GM23338 (cell line): ENCODE measurements around the gene SSTR5. TPM values are rescaled to one million over a fixed set of nuclear protein-coding genes. Genes with fewer than 3 reads are reported as not detected.

ENCODE experiments used
- ATAC-seq: fragments of 200-7000 bp; cut with Tn5 transposase; 3 replicates; pipeline ENCODE4 v1.9.1; 2020
- DNase-seq: peaks from one replicate; pipeline ENCODE4 v3.0.0-alpha.2; 2015; ENCODE audit warnings: low spot score
- H2AFZ ChIP-seq: fragments of 200-600 bp; sonication (generic); 2 replicates; pipeline ENCODE4 v1.8.0; 2016; ENCODE audit warnings: antibody characterized with exemption, mild to moderate bottlenecking, moderate library complexity
- H3F3A ChIP-seq: fragments of 200-600 bp; sonication (generic); replicated peaks from 2 replicates; pipeline ENCODE4 v1.8.0; 2017; ENCODE audit warnings: antibody characterized with exemption, mixed run types, low read depth
- H3K27ac ChIP-seq: fragments of 200-600 bp; sonication (generic); 2 replicates; pipeline ENCODE4 v1.6.1; 2016; ENCODE audit warnings: low read depth
- H3K27me3 ChIP-seq: fragments of 200-600 bp; sonication (generic); 2 replicates; pipeline ENCODE4 v1.8.0; 2016; ENCODE audit warnings: mild to moderate bottlenecking, mixed run types, moderate library complexity; ENCODE audit not compliant: insufficient read depth
- H3K36me3 ChIP-seq: fragments of 200-600 bp; sonication (generic); 2 replicates; pipeline ENCODE4 v1.8.0; 2016; ENCODE audit warnings: mild to moderate bottlenecking; ENCODE audit not compliant: insufficient read depth
- H3K4me1 ChIP-seq: fragments of 200-600 bp; sonication (generic); 2 replicates; pipeline ENCODE4 v1.8.0; 2016; ENCODE audit warnings: mild to moderate bottlenecking, moderate library complexity; ENCODE audit not compliant: insufficient read depth
- H3K4me2 ChIP-seq: fragments of 200-600 bp; sonication (generic); 2 replicates; pipeline ENCODE4 v1.7.1; 2017; ENCODE audit warnings: mixed run types
- H3K4me3 ChIP-seq: fragments of 200-600 bp; sonication (generic); 2 replicates; pipeline ENCODE4 v1.6.1; 2016; ENCODE audit warnings: mixed run types
- H3K79me2 ChIP-seq: fragments of 200-600 bp; sonication (generic); replicated peaks from 2 replicates; pipeline ENCODE4 v1.8.0; 2017; ENCODE audit warnings: mild to moderate bottlenecking; ENCODE audit not compliant: insufficient read depth
- H3K9me2 ChIP-seq: fragments of 200-600 bp; sonication (generic); 2 replicates; pipeline ENCODE4 v1.8.0; 2017; ENCODE audit not compliant: insufficient read depth
- H4K20me1 ChIP-seq: fragments of 200-600 bp; sonication (generic); replicated peaks from 2 replicates; pipeline ENCODE4 v1.8.0; 2017; ENCODE audit warnings: mild to moderate bottlenecking; ENCODE audit not compliant: insufficient read depth
- H3K27ac Mint-ChIP-seq: 2 replicates; pipeline ENCODE4 v1.8.0; 2020; ENCODE audit warnings: inconsistent platforms, mild to moderate bottlenecking, moderate library complexity, mixed read lengths
- H3K27me3 Mint-ChIP-seq: 3 replicates; pipeline ENCODE4 v1.8.0; 2022; ENCODE audit warnings: low read depth, mild to moderate bottlenecking, moderate library complexity, mixed read lengths, inconsistent platforms; ENCODE audit not compliant: insufficient read depth, poor library complexity
- H3K36me3 Mint-ChIP-seq: 3 replicates; pipeline ENCODE4 v1.8.0; 2021; ENCODE audit warnings: low read depth, mild to moderate bottlenecking, inconsistent platforms, moderate library complexity, mixed read lengths
- H3K4me1 Mint-ChIP-seq: 3 replicates; pipeline ENCODE4 v1.8.0; 2020; ENCODE audit warnings: mild to moderate bottlenecking, inconsistent platforms, mixed read lengths
- H3K4me3 Mint-ChIP-seq: 3 replicates; pipeline ENCODE4 v1.8.0; 2021; ENCODE audit warnings: moderate library complexity, mild to moderate bottlenecking, inconsistent platforms, mixed read lengths
- H3K9me3 Mint-ChIP-seq: 3 replicates; pipeline ENCODE4 v1.8.0; 2020; ENCODE audit warnings: moderate library complexity, mild to moderate bottlenecking, inconsistent platforms, mixed read lengths
- EZH2 ChIP-seq: fragments of 200-600 bp; sonication (generic); IDR thresholded peaks from one replicate; pipeline ENCODE4 v1.8.0; 2017; ENCODE audit warnings: antibody characterized with exemption, mild to moderate bottlenecking, low read depth; ENCODE audit not compliant: unreplicated experiment
- JUNB ChIP-seq: IDR thresholded peaks from one replicate; pipeline ENCODE4 v1.6.1; 2016; ENCODE audit warnings: antibody characterized with exemption; ENCODE audit not compliant: unreplicated experiment
- NANOG ChIP-seq: IDR thresholded peaks from 2 replicates; pipeline ENCODE4 v1.6.1; 2016; ENCODE audit warnings: antibody characterized with exemption, borderline replicate concordance
- STAT1 ChIP-seq: IDR thresholded peaks from one replicate; pipeline ENCODE4 v1.6.1; 2016; ENCODE audit warnings: antibody characterized with exemption; ENCODE audit not compliant: unreplicated experiment
- ZNF114 ChIP-seq: fragments of 250-450 bp; sonication (Bioruptor Pico); IDR thresholded peaks from 2 replicates; pipeline ENCODE4 v1.5.0; 2020; ENCODE audit warnings: mild to moderate bottlenecking, moderate library complexity
- ZNF331 ChIP-seq: fragments of 250-450 bp; sonication (Bioruptor Pico); IDR thresholded peaks from 2 replicates; pipeline ENCODE4 v1.5.0; 2020; ENCODE audit warnings: low read depth, mild to moderate bottlenecking, moderate library complexity
- ZNF462 ChIP-seq: fragments of 250-450 bp; sonication (Bioruptor Pico); IDR thresholded peaks from 2 replicates; pipeline ENCODE4 v1.5.0; 2020; ENCODE audit warnings: mild to moderate bottlenecking, moderate library complexity
- polyA plus RNA-seq: library from polyadenylated mRNA; unstranded; fragments of >200 nt; fragmentation: Nextera tagmentation; extraction: Ambion mirVana; gene quantifications from 2 replicates; pipeline ENCODE4 v1.2.1, GENCODE V29; 2016
- total RNA-seq: library from RNA; depleted of rRNA; stranded (reverse); fragments of >200 nt; shearing (Covaris generic); gene quantifications from 2 replicates; pipeline ENCODE4 v1.2.3, GENCODE V29; 2014

The SSTR5 gene
- total and polyA plus RNA-seq, 2 experiments from 2014 or later = 0.60 to 1.0 TPM

- peaks cover 11% of the 10 kb centered on the region; the same call in 2 of the 3 replicates for H3K4me1 Mint-ChIP-seq
- Histone ChIP-seq H2AFZ (no peak overlapping the region), H3K9me2 (no peaks in the 10 kb centered on the region), H3K4me1 (peaks cover 13% of the 10 kb centered on the region; the same call in 1 of the 2 replicates), H3K4me3 (no peak overlapping the region), H3F3A (no peaks in the 10 kb centered on the region), H3K36me3 (no peaks in the 10 kb centered on the region), H3K79me2 (no peaks in the 10 kb centered on the region), H3K27ac (no peak overlapping the region), H4K20me1 (no peaks in the 10 kb centered on the region), H3K27me3 (no peaks in the 10 kb centered on the region; the same call in 1 of the 2 replicates), H3K4me2 (no peak overlapping the region)
- TF ChIP-seq ZNF462 (CRISPR knock-in tag) = no peak
- no peak for TF ChIP-seq NANOG
- no peak overlapping the region for H3K4me3 Mint-ChIP-seq
- H3K27ac Mint-ChIP-seq = no peak overlapping the region
- no peaks in the 10 kb centered on the region for H3K9me3 Mint-ChIP-seq
- no peak for ATAC-seq
- no peak for DNase-seq
- H3K27me3 Mint-ChIP-seq = peaks cover 8% of the 10 kb centered on the region
- no peaks in the 10 kb centered on the region for H3K36me3 Mint-ChIP-seq
Measured at GRCh38 chr16:1074379-1074649, 1.8 kb downstream of the SSTR5 start.

- H3K9me3 Mint-ChIP-seq = no peaks in the 10 kb centered on the region
- TF ChIP-seq ZNF114 (CRISPR knock-in tag) (no peak), EZH2 (no peak), ZNF331 (no peak), JUNB (no peak), ZNF462 (CRISPR knock-in tag) (no peak), STAT1 (no peak)
Measured at GRCh38 chr16:1075546-1075945, 3.0 kb downstream of the SSTR5 start.

More at GRCh38 chr16:1075546-1075945, 3.0 kb downstream of the SSTR5 start:
- H3K27me3 Mint-ChIP-seq = peaks cover 9% of the 10 kb centered on the region
- H3K4me3 Mint-ChIP-seq = no peak overlapping the region
- H2AFZ ChIP-seq = no peak overlapping the region
- no peak overlapping the region for H3K4me3 ChIP-seq
- no peaks in the 10 kb centered on the region for H3K79me2 ChIP-seq
- H4K20me1 ChIP-seq = no peaks in the 10 kb centered on the region
- H3K27ac ChIP-seq = no peak overlapping the region
- H3K9me2 ChIP-seq = no peaks in the 10 kb centered on the region
- peaks cover 8% of the 10 kb centered on the region; the same call in 2 of the 3 replicates for H3K4me1 Mint-ChIP-seq
- DNase-seq (no peak), ATAC-seq (no peak)
- no peaks in the 10 kb centered on the region for H3F3A ChIP-seq
- no peak overlapping the region for H3K4me2 ChIP-seq
- H3K36me3 Mint-ChIP-seq = no peaks in the 10 kb centered on the region
- no peaks in the 10 kb centered on the region; the same call in 1 of the 2 replicates for H3K27me3 ChIP-seq
- no peak overlapping the region for H3K27ac Mint-ChIP-seq
- H3K4me1 ChIP-seq = peaks cover 7% of the 10 kb centered on the region; the same call in 1 of the 2 replicates
- no peaks in the 10 kb centered on the region for H3K36me3 ChIP-seq
